ENCODE measurements around the gene KCNQ1. TPM values are rescaled to one million over a fixed set of nuclear protein-coding genes. Genes with fewer than 3 reads are reported as not detected.

KCNQ1 gene
- total and polyA plus RNA-seq, 3 experiments from 2014 or later = 2.6 to 5.7 (median 3.4) TPM

DNA sequence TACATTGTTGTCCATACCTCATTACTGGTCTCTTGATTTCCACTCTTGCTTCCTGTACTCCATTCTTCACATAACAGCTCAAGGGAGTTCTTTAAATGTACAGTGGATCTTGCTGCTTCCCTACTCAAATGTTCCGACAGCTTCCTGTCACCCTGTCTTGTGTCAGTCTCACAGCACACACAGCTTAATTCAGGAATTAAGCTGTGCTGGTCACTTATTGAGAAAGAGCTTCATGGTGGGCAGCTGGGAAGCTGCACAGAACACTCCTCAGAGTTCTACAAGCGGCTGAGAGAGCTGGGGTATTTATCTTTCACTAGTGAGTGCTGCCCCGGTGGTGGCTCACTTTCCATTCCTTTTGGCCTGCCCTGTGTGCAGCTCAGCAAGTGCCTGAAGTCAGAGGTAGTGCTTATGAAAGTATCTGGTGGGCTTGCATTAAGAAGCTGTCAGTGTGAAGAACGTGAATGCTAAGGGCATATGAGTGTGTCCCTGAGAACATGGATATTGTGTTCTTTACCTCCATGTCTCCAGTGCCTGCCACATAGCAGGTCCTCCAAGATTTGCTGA is 206.3 kb downstream of the KCNQ1 start:
- Histone ChIP-seq H3K4me1 (ENCODE audit: insufficient read depth, low read length) (no peaks in the 10 kb centered on the region), H3K9me3 (ENCODE audit: low read length) (peaks cover 7% of the 10 kb centered on the region), H3K36me3 (ENCODE audit: insufficient read depth, low read length) (no peaks in the 10 kb centered on the region), H3K27me3 (ENCODE audit: insufficient read depth, low read length, poor library complexity, severe bottlenecking) (no peaks in the 10 kb centered on the region), H3K4me3 (ENCODE audit: low read length) (no peak overlapping the region), H3K27ac (ENCODE audit: low read depth, low read length) (no peak overlapping the region)
- H3K27ac Mint-ChIP-seq = no peak overlapping the region
- H3K9me3 Mint-ChIP-seq = peaks cover 34 to 54% (median 47%) of the 10 kb centered on the region in 5 donors
- DNase-seq = no peak
- peaks cover 7 to 10% of the 10 kb centered on the region in 2 donors for H3K27me3 Mint-ChIP-seq
- H3K4me1 Mint-ChIP-seq = no peaks in the 10 kb centered on the region
- ChIA-PET POLR2A (no interaction called here), CTCF (no interaction called here)
- no peak overlapping the region for H3K4me3 Mint-ChIP-seq
- peaks cover 4 to 42% (median 12%) of the 10 kb centered on the region in 3 donors for H3K36me3 Mint-ChIP-seq

- Mint-ChIP-seq H3K27me3 (peaks cover 7 to 11% of the 10 kb centered on the region in 2 donors), H3K4me3 (no peak overlapping the region), H3K4me1 (no peaks in the 10 kb centered on the region), H3K27ac (no peak overlapping the region), H3K9me3 (peaks cover 34 to 52% (median 45%) of the 10 kb centered on the region in 5 donors), H3K36me3 (peaks cover 4 to 41% (median 12%) of the 10 kb centered on the region in 3 donors)
- DNase-seq = no peak
- ChIA-PET CTCF (no interaction called here), POLR2A (no interaction called here)
- H3K27me3 ChIP-seq (ENCODE audit: insufficient read depth, low read length, poor library complexity, severe bottlenecking) = no peaks in the 10 kb centered on the region
- no peak overlapping the region for H3K4me3 ChIP-seq (ENCODE audit: low read length)
- no peak overlapping the region for H3K27ac ChIP-seq (ENCODE audit: low read depth, low read length)
- H3K9me3 ChIP-seq (ENCODE audit: low read length) = peaks cover 7% of the 10 kb centered on the region
- no peaks in the 10 kb centered on the region for H3K4me1 ChIP-seq (ENCODE audit: insufficient read depth, low read length)
- H3K36me3 ChIP-seq (ENCODE audit: insufficient read depth, low read length) = no peaks in the 10 kb centered on the region
Measured at GRCh38 chr11:2651826-2652271, 207.0 kb downstream of the KCNQ1 start.

DNA sequence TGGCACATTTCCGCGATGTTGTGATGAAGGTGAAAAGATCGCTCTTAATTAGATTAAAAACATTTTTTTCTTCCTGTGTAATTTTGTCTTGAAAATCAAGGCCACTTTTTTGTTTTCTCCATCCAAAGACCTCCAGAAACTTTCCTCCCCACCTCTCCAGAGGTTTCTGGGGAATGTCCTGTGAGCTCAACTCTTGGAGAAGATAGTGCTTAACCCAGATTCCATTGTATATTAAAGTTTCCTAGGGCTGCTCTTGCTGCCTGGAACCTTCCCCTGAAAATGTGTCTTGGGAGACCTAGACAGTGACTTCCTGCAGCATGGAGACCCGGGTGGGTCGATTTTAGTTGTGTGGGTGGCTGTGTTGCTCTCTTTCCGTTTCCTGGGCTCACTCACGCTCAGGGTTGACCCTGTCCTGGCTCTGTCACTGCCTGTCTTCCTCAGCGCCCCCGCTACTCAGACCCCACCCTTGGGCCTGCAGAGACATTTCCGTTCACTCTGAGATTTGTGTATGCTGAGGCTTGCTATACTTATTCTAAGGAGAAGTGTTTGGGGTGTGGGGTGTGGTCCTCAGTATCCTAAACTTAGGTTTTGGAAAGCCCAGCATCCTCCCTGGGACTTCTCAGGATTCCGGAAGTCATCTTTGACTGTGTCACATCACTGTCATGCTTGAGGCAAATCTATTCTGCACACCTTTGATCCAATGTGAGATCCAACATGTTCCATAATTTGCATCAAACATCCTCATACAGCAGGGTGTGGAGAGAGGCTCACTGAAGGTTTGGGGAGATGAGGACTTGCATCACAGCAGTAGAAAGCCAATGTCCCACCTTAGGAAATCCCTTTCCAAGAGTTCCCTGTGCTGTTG is 207.8 kb downstream of the KCNQ1 start:
- no peak overlapping the region for H3K4me3 ChIP-seq (ENCODE audit: low read length)
- POLR2A ChIA-PET = no interaction called here
- H3K27ac ChIP-seq (ENCODE audit: low read depth, low read length) = no peak overlapping the region
- H3K36me3 ChIP-seq (ENCODE audit: insufficient read depth, low read length) = no peaks in the 10 kb centered on the region
- H3K4me3 Mint-ChIP-seq = no peak overlapping the region
- peaks cover 7% of the 10 kb centered on the region for H3K9me3 ChIP-seq (ENCODE audit: low read length)
- H3K27me3 ChIP-seq (ENCODE audit: insufficient read depth, low read length, poor library complexity, severe bottlenecking) = no peaks in the 10 kb centered on the region
- no peak overlapping the region for H3K27ac Mint-ChIP-seq
- no peaks in the 10 kb centered on the region for H3K4me1 ChIP-seq (ENCODE audit: insufficient read depth, low read length)
- CTCF ChIA-PET = no interaction called here
- peaks cover 28 to 45% (median 38%) of the 10 kb centered on the region in 5 donors for H3K9me3 Mint-ChIP-seq
- peaks cover 4 to 34% (median 10%) of the 10 kb centered on the region in 3 donors for H3K36me3 Mint-ChIP-seq
- peaks cover 7 to 9% of the 10 kb centered on the region in 2 donors for H3K27me3 Mint-ChIP-seq
- no peak for DNase-seq
- H3K4me1 Mint-ChIP-seq = no peaks in the 10 kb centered on the region

GRCh38 chr11:2653198-2653551 is 208.4 kb downstream of the KCNQ1 start:
- H3K9me3 ChIP-seq (ENCODE audit: low read length) = peaks cover 7% of the 10 kb centered on the region
- H3K27ac Mint-ChIP-seq = no peak overlapping the region
- H3K4me3 ChIP-seq (ENCODE audit: low read length) = no peak overlapping the region
- no peaks in the 10 kb centered on the region for H3K4me1 Mint-ChIP-seq
- H3K9me3 Mint-ChIP-seq = peaks cover 23 to 39% (median 31%) of the 10 kb centered on the region in 5 donors
- H3K4me3 Mint-ChIP-seq = no peak overlapping the region
- peaks cover 4 to 31% (median 9%) of the 10 kb centered on the region in 3 donors for H3K36me3 Mint-ChIP-seq
- POLR2A ChIA-PET = no interaction called here
- no peak overlapping the region for H3K27ac ChIP-seq (ENCODE audit: low read depth, low read length)
- no peak for DNase-seq
- CTCF ChIA-PET = no interaction called here
- no peaks in the 10 kb centered on the region for H3K4me1 ChIP-seq (ENCODE audit: insufficient read depth, low read length)
- peaks cover 7 to 10% of the 10 kb centered on the region in 2 donors for H3K27me3 Mint-ChIP-seq
- H3K27me3 ChIP-seq (ENCODE audit: insufficient read depth, low read length, poor library complexity, severe bottlenecking) = no peaks in the 10 kb centered on the region
- no peaks in the 10 kb centered on the region for H3K36me3 ChIP-seq (ENCODE audit: insufficient read depth, low read length)

DNA sequence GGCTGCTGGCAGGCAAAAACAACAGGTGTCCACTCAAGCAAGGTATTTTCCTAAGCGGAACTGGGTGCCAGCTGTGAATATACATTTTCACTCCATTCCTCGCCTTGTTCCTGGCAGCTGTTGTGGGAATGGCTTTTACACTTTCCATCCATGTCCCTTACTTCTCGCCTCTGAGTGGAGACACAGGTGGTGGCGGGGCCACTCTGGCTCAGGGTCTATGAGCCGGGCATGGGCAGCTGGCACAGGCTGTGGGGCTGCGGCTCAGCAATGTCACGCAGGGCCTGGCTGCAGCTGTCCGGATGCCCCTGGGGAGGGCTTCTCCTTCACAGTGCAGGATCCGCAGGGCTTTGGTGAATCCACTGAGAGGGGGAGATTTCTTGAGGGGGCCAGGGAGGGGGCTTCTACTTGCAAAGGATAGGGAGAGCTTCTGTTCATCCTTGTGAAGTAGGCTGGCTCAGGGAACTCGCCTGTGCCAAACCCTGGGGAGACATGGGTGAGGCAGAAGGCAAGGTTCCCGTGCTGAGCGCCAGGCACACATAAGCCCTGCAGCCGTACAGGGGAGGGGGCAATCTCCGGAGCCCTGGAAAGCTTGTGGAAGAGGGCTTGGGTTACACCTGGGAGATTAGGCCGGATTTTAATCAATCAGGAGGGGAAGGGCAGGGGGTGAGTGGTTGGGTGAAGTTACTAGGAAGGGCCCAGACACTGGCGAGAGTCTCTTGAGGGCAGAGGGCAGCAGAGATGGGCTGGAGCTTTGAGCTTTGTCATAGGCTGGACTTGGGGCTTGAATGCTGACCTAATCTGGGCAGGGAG is 209.3 kb downstream of the KCNQ1 start:
- Mint-ChIP-seq H3K27ac (no peak overlapping the region), H3K27me3 (peaks cover 7 to 10% of the 10 kb centered on the region in 2 donors), H3K4me3 (no peak overlapping the region), H3K9me3 (peaks cover 18 to 34% (median 24%) of the 10 kb centered on the region in 5 donors), H3K36me3 (peaks cover 4 to 31% (median 11%) of the 10 kb centered on the region in 3 donors), H3K4me1 (no peaks in the 10 kb centered on the region)
- DNase-seq = no peak
- Histone ChIP-seq H3K9me3 (ENCODE audit: low read length) (peaks cover 5% of the 10 kb centered on the region), H3K27ac (ENCODE audit: low read depth, low read length) (no peak overlapping the region), H3K4me3 (ENCODE audit: low read length) (no peak overlapping the region), H3K4me1 (ENCODE audit: insufficient read depth, low read length) (no peaks in the 10 kb centered on the region), H3K27me3 (ENCODE audit: insufficient read depth, low read length, poor library complexity, severe bottlenecking) (no peaks in the 10 kb centered on the region), H3K36me3 (ENCODE audit: insufficient read depth, low read length) (peaks cover 3% of the 10 kb centered on the region)
- POLR2A ChIA-PET = interaction anchor here (0.6 kb wide), 1 partner anchor 142 kb away, joined by 3 read pairs; no protein-coding TSS in a partner anchor
- CTCF ChIA-PET = no interaction called here

GRCh38 chr11:2655016-2655719 is 210.4 kb downstream of the KCNQ1 start:
- Mint-ChIP-seq H3K27me3 (peaks cover 7 to 8% of the 10 kb centered on the region in 2 donors), H3K36me3 (peaks cover 0 to 22% (median 8%) of the 10 kb centered on the region in 3 donors), H3K4me3 (no peak overlapping the region), H3K9me3 (peaks cover 12 to 28% (median 14%) of the 10 kb centered on the region in 5 donors), H3K27ac (no peak overlapping the region), H3K4me1 (no peaks in the 10 kb centered on the region)
- CTCF ChIA-PET = no interaction called here
- POLR2A ChIA-PET = no interaction called here
- H3K4me1 ChIP-seq (ENCODE audit: insufficient read depth, low read length) = no peaks in the 10 kb centered on the region
- no peak for DNase-seq
- no peaks in the 10 kb centered on the region for H3K9me3 ChIP-seq (ENCODE audit: low read length)
- no peak overlapping the region for H3K27ac ChIP-seq (ENCODE audit: low read depth, low read length)
- H3K27me3 ChIP-seq (ENCODE audit: insufficient read depth, low read length, poor library complexity, severe bottlenecking) = no peaks in the 10 kb centered on the region
- H3K4me3 ChIP-seq (ENCODE audit: low read length) = no peak overlapping the region
- peaks cover 3% of the 10 kb centered on the region for H3K36me3 ChIP-seq (ENCODE audit: insufficient read depth, low read length)

DNA sequence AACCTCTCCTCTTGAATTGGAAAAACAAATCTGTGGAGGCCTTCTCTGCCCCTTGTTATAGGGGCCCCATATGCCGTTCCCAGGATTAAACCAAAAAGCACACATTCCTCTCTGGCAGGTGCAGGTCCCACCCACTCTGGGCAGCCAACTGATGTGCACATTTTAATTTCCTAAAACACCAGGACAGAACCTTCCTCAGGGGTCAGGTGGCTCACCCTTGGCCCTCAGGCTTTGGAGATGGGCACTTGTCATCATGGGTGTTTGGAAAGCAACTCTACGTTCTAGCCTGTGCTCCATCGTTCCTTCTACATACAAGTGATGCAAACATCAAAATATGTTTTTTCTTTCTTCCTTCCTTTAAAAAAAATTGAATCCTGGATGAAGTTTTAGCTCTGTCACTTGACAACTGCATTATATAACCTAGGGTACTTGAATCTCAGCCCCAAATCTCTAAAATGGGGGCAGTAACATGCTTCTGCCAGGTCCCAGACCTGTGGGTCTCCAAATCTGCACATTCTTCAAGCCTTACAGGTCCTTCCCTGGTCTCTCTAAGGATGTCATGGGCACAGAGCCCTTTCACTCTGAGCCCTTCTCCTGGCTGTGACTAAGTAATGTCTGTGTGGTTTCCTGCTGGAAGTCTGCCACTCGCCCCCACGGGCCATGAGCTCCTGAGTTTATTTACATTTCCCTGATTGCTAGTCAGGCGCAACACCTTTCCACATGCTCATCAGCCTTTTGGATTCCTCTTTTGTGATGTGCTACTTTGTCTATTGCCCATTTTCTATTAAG is 211.2 kb downstream of the KCNQ1 start:
- Histone ChIP-seq H3K4me3 (ENCODE audit: low read length) (no peak overlapping the region), H3K9me3 (ENCODE audit: low read length) (no peaks in the 10 kb centered on the region), H3K36me3 (ENCODE audit: insufficient read depth, low read length) (peaks cover 3% of the 10 kb centered on the region), H3K27me3 (ENCODE audit: insufficient read depth, low read length, poor library complexity, severe bottlenecking) (no peaks in the 10 kb centered on the region), H3K4me1 (ENCODE audit: insufficient read depth, low read length) (no peaks in the 10 kb centered on the region), H3K27ac (ENCODE audit: low read depth, low read length) (no peak overlapping the region)
- Mint-ChIP-seq H3K9me3 (peaks cover 7 to 23% (median 12%) of the 10 kb centered on the region in 5 donors), H3K4me1 (no peaks in the 10 kb centered on the region), H3K27me3 (peaks cover 7 to 8% of the 10 kb centered on the region in 2 donors), H3K36me3 (peaks cover 0 to 23% (median 10%) of the 10 kb centered on the region in 3 donors), H3K4me3 (no peak overlapping the region), H3K27ac (no peak overlapping the region)
- POLR2A ChIA-PET = no interaction called here
- DNase-seq = no peak
- CTCF ChIA-PET = no interaction called here
